GM19468 (cell line): ENCODE results near the gene TMED5.
"Not testable (repeated sequence)": the region's sequence is repeated elsewhere in the genome, so short reads cannot be mapped to it uniquely, and the experiment has no call there.

ENCODE experiments used
- ATAC-seq: cut with Tn5 transposase; IDR thresholded peaks from one replicate; pipeline ENCODE4 v1.9.1; 2021; ENCODE audit warnings: mild to moderate bottlenecking, moderate library complexity, moderate number of reproducible peaks; ENCODE audit not compliant: unreplicated experiment; ENCODE audit errors: extremely low read depth

TMED5 gene

GRCh38 chr1:93174638-93175037 is 5.6 kb downstream of the TMED5 start:
- ATAC-seq: not testable (repeated sequence)

GRCh38 chr1:93172778-93173177 is 7.4 kb downstream of the TMED5 start:
- ATAC-seq: no peak

- no peak for ATAC-seq
These were observed 8.6 kb downstream of the TMED5 start for GRCh38 chr1:93171549-93172034.

GRCh38 chr1:93170141-93170678 is 10.0 kb downstream of the TMED5 start:
- not testable (repeated sequence) for ATAC-seq

DNA sequence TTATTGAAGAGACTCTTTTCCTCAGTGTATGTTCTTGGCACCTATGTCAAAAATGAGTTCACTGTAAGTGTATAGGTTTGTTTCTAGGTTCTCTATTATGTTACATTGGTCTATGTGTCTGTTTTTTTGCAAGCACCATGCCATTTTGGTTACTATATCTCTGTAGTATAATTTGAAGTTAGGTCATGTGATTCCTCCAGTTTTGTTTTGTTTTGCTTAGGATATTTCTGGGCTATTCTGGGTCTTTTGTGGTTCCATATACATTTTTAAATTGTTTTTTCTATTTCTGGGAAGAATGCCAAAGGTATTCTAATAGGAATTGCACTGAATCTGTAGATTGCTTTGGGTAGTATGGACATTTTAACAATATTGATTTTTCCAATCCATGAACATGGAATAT is 13.2 kb downstream of the TMED5 start:
- no peak for ATAC-seq

DNA sequence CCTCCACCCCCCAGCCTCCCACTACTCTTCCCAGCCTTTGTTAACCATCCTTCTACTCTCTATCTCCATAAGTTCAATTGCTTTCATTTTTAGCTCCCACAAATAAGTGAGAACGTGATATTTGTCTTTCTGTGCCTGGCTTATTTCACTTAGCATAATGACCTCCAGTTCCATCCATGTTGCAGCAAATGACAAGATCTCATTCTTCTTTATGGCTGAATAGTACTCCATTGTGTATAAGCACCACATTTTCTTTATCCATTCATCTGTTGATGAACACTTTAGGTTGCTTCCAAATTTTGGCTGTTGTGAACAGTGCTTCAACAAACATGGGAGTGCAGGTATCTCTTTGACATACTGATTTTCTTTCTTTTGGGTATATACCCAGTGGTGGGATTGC is 14.3 kb downstream of the TMED5 start:
- not testable (repeated sequence) for ATAC-seq

GRCh38 chr1:93164816-93165215 is 15.4 kb downstream of the TMED5 start:
- no peak for ATAC-seq

DNA sequence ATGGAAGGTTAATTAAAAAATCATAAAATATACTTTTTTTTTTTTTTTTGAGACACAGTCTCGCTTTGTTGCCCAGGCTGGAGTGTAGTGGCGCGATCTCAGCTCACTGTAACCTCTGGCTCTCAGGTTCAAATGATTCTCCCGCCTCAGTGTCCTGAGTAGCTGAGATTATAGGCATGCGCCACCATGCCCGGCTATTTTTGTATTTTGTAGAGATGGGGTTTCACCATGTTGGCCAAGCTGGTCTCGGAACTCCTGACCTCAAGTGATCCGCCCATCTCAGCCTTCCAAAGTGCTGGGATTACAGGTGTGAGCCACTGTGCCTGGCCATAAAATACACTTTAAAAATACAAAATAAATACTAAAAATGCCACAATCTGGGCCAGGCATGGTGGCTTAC is 16.9 kb downstream of the TMED5 start:
- not testable (repeated sequence) for ATAC-seq

- no peak for ATAC-seq
These were observed 20.9 kb downstream of the TMED5 start for GRCh38 chr1:93159337-93159736.

GRCh38 chr1:93155335-93155734 is 24.9 kb downstream of the TMED5 start:
- no peak for ATAC-seq

DNA sequence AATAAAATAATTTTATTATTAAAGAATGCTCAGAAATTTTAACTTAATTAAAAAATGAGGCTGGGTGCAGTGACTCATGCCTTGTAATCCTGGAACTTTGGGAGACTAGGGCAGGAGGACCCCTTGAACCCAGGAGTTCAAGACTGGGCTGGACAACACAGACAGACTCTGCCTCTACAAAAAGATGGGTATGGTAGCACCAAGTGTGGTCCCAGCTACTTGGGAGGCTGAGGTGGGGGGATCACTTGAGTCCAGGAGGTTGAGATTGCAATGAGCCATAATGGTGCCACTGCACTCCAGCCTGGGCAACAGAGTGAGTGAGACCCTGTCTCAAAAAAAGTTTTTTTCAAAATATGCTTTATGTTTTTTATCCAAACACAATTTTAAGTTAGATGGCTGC is 25.3 kb downstream of the TMED5 start:
- no peak for ATAC-seq

GRCh38 chr1:93152835-93153234 is 27.4 kb downstream of the TMED5 start:
- ATAC-seq: no peak

DNA sequence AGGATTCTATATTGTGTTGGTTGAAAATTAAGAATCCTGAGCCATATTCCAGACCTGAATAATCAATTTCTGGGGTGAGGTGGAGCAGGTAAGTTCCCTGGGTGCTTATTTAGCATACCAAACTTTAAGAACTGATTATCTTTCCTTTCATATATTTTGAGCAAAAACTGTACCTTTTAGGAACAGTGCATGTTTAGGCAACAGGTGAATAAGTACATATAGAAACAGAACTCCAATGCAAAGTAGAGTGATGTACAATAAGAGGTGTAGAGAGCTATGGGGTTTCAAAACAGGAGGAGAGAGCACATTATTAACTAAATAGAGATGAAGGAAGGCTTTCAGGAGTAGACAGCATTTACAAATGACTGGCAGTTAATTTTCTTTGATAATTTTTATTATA is 28.7 kb downstream of the TMED5 start:
- no peak for ATAC-seq

DNA sequence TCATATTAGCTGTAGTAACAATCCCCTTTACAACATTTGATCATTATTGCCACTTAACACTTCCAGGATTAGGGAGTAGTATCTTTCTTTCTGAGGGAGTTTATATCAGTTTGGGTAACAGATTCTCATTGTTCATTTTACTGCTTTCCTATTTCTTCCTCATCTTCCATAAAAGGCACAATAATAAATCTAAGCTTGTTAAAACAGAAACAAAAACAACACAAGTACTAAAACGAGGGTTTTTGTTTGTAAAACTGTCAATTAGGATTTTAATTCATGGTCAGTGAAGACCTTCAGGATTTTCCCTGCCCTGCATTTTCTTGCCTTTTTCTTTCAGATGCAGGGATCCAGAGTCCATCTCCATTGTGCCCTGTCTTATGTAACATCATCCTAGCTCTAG is 29.5 kb downstream of the TMED5 start:
- ATAC-seq: no peak

DNA sequence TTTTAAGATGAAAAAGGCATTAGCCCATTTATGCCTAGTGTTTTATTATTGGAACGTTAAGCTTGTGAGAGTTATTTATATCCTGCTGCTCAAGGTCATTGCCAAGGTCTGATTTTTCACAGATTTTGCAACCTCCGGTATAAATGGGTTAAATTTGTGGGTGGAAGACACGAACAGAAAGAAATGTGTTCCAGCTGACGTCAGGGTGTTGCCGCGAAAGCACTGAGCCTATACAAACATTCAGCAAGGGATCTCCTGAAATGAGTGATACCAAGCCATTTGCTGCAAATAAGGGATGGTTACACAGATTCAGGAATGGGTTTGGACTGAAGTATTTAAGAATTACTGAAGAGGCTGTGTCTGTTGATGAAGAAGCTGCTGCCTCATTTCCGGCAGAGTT is 32.2 kb downstream of the TMED5 start:
- no peak for ATAC-seq

DNA sequence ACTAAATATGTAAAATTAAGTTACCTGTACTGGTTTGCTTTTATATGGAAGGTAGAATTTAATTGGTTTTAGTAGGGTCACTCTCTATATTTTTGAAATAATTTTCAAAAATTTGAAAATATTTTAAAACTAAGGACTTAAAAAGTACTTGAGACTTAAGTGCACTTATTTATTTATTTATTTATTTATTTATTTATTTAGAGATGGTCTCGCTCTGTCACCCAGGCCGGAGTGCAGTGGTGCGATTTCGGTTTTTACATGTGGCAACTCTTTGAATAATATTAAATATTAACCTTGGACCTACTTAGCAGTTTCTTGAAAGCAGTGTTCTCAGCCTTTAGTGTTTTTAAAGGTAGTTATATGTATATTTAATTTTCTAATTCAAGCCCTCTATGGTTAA is 36.4 kb downstream of the TMED5 start:
- no peak for ATAC-seq

GRCh38 chr1:93143136-93143535 is 37.1 kb downstream of the TMED5 start:
- no peak for ATAC-seq

- no peak for ATAC-seq
These were observed 38.1 kb downstream of the TMED5 start for GRCh38 chr1:93142161-93142560.

DNA sequence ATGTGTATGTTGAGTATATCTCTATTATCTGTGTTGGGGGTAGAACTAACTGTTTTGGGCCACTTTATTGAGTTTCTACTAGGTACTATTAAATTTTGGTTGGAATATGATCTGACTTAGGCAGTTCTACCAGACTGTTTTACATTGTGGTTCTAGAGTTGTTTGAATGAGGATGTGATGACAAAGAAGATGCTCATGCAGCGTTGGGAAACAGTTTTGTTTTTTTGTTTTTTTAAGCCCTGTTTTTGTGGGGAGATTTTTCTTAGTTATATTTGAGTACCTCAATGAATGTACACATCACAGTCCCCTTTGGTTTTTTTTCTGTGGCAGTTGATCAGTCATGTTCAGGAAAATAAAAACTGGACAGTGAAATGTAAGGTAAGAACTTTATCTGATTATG is 40.1 kb downstream of the TMED5 start:
- no peak for ATAC-seq

GRCh38 chr1:93137604-93138292 is 42.5 kb downstream of the TMED5 start:
- ATAC-seq: no peak

- ATAC-seq: no peak
These were observed 43.8 kb downstream of the TMED5 start for GRCh38 chr1:93136445-93136844.

DNA sequence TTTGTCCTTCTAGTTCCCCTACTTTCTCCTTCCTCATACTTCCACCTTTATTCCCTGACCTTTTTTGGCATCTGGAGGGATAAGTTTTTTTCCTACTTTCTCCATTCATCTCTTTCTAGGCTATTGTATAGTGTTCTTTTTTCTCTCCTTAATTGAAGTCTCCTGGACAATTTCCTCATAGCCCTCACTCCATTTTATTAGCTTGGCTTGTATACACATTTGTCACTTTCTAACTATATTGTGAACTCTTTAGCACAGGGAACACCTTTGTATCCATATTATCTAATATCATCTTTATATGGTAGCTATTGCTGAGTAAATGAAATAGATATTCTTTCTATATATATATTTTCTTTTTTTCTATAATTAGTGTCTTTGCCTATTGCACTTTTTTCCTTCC is 47.6 kb downstream of the TMED5 start:
- no peak for ATAC-seq
